ENCODE measurements around the gene HTRA1.

- TF ChIP-seq ZFP3 (CRISPR knock-in tag; IDR thresholded peaks at IDR 0.05) = no peak
- TF ChIP-seq OSR1 (CRISPR knock-in tag; IDR thresholded peaks at IDR 0.05) = no peak
- no peak for TF ChIP-seq PPARA (CRISPR knock-in tag; IDR thresholded peaks at IDR 0.05; ENCODE audit: borderline replicate concordance)
Observed at GRCh38 chr10:122481296-122482056, 20.1 kb downstream of the HTRA1 start.

Measured in SK-N-SH treated with all-trans-retinoic acid at 6 μM for 48 hours (cell line).